ENCODE data around the gene POLR2C. TPM values are rescaled to one million over a fixed set of nuclear protein-coding genes. Genes with fewer than 3 reads are reported as not detected.

POLR2C gene
- polyA plus RNA-seq, 1 experiment: 143 TPM

GRCh38 chr16:57479976-57480753 lies 17.7 kb downstream of the POLR2C start:
- ChIA-PET CTCF (interaction anchor here (0.5 to 1.8 kb wide), 4 partner anchors 18 to 63 kb away, joined by 3 to 9 read pairs (median 3); partner anchors contain the start of gene POLR2C), POLR2A (interaction anchor here (0.6 kb wide), 1 partner anchor 19 kb away, joined by 3 read pairs; no protein-coding TSS in a partner anchor)
- no peak for DNase-seq (ENCODE audit: low read depth, low spot score)

DNA sequence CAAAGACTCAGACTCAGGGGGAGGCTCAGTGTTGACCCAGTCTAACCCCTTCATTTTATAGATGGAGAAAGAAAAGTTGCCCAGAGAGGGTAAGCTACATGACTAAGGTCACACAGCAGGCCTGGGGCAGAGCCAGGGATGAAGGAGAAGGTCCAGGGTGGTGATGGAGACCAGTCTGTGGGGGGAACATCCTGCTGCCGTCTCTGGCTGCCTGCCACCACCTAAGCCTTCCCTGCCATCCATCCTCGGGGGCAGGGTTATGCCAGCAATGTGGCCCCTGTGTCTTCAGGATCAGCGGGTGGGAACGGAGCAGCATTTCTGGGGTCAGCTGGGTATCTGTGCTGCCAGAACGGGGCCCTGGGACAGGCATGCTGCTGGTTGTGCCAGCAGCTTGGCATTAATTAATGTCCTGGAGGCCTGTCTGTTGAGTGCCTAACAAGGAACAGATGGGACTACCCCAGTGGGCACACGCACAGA lies 18.3 kb downstream of the POLR2C start:
- ChIA-PET CTCF (interaction anchor here (1.0 to 1.1 kb wide), 2 partner anchors 19 to 180 kb away, joined by 3 to 4 read pairs; no protein-coding TSS in a partner anchor), POLR2A (no interaction called here)
- no peaks in the 10 kb centered on the region for H3K27me3 ChIP-seq (ENCODE audit: control insufficient read depth, insufficient read depth, low read length)
- no peak overlapping the region for H3K4me3 ChIP-seq (ENCODE audit: low read depth, low read length)
- DNase-seq (ENCODE audit: low read depth, low spot score): no peak
- TF ChIP-seq, protein P1, sequence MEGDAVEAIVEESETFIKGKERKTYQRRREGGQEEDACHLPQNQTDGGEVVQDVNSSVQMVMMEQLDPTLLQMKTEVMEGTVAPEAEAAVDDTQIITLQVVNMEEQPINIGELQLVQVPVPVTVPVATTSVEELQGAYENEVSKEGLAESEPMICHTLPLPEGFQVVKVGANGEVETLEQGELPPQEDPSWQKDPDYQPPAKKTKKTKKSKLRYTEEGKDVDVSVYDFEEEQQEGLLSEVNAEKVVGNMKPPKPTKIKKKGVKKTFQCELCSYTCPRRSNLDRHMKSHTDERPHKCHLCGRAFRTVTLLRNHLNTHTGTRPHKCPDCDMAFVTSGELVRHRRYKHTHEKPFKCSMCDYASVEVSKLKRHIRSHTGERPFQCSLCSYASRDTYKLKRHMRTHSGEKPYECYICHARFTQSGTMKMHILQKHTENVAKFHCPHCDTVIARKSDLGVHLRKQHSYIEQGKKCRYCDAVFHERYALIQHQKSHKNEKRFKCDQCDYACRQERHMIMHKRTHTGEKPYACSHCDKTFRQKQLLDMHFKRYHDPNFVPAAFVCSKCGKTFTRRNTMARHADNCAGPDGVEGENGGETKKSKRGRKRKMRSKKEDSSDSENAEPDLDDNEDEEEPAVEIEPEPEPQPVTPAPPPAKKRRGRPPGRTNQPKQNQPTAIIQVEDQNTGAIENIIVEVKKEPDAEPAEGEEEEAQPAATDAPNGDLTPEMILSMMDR (IDR thresholded peaks at IDR 0.05; ENCODE audit: low read depth, low read length): no peak
- no peaks in the 10 kb centered on the region; the same call in 1 of the 2 replicates for H3K9me3 ChIP-seq (ENCODE audit: control insufficient read depth, insufficient read depth, low read length)
- no peak overlapping the region for H3K27ac ChIP-seq (ENCODE audit: low read depth, low read length)

More at GRCh38 chr16:57479976-57480753, 17.7 kb downstream of the POLR2C start:
- Histone ChIP-seq H3K4me3 (ENCODE audit: low read depth, low read length) (peak overlapping the region; percentile 63), H3K27me3 (ENCODE audit: control insufficient read depth, insufficient read depth, low read length) (no peaks in the 10 kb centered on the region), H3K9me3 (ENCODE audit: control insufficient read depth, insufficient read depth, low read length) (no peaks in the 10 kb centered on the region; the same call in 1 of the 2 replicates), H3K27ac (ENCODE audit: low read depth, low read length) (no peak overlapping the region)
- TF ChIP-seq, protein P1 (IDR thresholded peaks at IDR 0.05; ENCODE audit: low read depth, low read length): no peak

DNA sequence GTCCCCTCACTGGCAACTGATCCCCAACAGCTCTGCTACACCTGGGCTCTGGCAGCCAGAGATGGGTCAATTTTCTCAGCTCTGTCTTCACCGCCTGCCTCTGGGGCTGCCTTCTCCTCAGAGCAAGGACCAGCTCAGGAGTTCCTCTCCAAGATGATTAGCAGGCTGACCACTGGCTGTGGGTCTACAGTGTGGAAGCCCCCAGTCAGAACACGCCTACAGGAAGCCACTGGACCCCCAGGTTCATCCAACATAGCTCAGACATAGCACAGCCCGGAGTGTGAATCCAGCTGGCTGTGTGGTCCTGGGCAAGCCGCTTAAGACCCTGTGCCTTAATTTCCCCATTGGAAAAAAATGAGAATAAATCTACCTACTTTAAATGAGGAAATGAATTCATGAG lies 18.9 kb downstream of the POLR2C start:
- ChIA-PET CTCF (interaction anchor here (1.0 to 1.1 kb wide), 2 partner anchors 20 to 181 kb away, joined by 3 to 4 read pairs; no protein-coding TSS in a partner anchor), POLR2A (no interaction called here)
- Histone ChIP-seq H3K27ac (ENCODE audit: low read depth, low read length) (no peak overlapping the region), H3K4me3 (ENCODE audit: low read depth, low read length) (no peak overlapping the region), H3K9me3 (ENCODE audit: control insufficient read depth, insufficient read depth, low read length) (no peaks in the 10 kb centered on the region; the same call in 1 of the 2 replicates), H3K27me3 (ENCODE audit: control insufficient read depth, insufficient read depth, low read length) (no peaks in the 10 kb centered on the region)
- no peak for DNase-seq (ENCODE audit: low read depth, low spot score)
- TF ChIP-seq, protein P1 (IDR thresholded peaks at IDR 0.05; ENCODE audit: low read depth, low read length): no peak

DNA sequence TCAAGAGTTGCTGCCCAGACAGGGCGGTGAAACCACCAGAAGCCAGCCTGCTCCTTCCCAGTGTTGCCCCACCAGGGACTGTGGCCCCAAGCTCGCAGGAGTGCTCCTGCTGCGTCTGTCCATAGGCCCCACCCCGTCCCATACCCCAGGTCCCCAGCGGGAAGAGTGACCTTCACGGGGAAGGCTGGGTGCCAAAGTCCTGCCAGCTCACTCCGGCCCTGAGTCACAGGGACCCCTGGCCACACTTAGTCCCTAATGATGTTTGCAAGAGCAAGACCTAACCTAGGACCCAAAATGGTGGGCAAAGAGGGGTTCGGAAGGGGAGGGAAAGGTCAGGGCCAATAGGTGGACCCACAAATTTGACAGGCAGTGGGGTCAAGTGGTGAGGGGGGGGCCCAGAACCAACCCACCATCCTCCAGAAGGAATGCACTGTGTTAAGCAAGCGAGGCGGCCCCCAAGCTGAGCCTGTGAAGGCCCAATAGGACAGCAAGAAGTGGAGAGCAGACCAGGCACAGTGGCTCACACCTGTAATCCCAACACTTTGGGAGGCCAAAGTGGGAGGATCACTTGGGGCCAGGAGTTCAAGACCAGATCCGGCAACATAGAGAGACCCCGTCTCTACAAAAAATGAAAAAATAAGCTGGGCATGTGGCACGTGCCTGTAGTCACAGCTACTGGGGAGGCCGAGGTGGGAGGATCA lies 20.5 kb downstream of the POLR2C start:
- ChIA-PET CTCF (interaction anchor here (1.0 to 1.4 kb wide), 2 partner anchors 21 to 37 kb away, joined by 5 to 6 read pairs; partner anchors contain the start of gene POLR2C), POLR2A (no interaction called here)
- no peak overlapping the region for H3K27ac ChIP-seq (ENCODE audit: low read depth, low read length)
- H3K27me3 ChIP-seq (ENCODE audit: control insufficient read depth, insufficient read depth, low read length): no peaks in the 10 kb centered on the region
- no peaks in the 10 kb centered on the region; the same call in 1 of the 2 replicates for H3K9me3 ChIP-seq (ENCODE audit: control insufficient read depth, insufficient read depth, low read length)
- TF ChIP-seq, protein P1 (IDR thresholded peaks at IDR 0.05; ENCODE audit: low read depth, low read length): no peak
- no peak overlapping the region for H3K4me3 ChIP-seq (ENCODE audit: low read depth, low read length)
- DNase-seq (ENCODE audit: low read depth, low spot score): no peak

Measured in AG04450 (cell line).